Choroid plexus epithelial cell (primary cell): ENCODE measurements around the gene NMNAT1.

Source experiments
- DNase-seq: peaks from one replicate; pipeline ENCODE4 v3.0.0-alpha.2; 2010; ENCODE audit warnings: low read depth
- H3K4me3 ChIP-seq: 2 replicates; pipeline ENCODE4 v1.5.1; 2011; ENCODE audit warnings: low read depth, mild to moderate bottlenecking, control low read depth, low read length, moderate library complexity
- CTCF ChIP-seq: conservative IDR thresholded peaks from 2 replicates; pipeline ENCODE4 v1.5.1; 2011; ENCODE audit warnings: low read depth, mild to moderate bottlenecking, control low read depth, inconsistent platforms, low read length, moderate library complexity

NMNAT1 gene

GRCh38 chr1:9922342-9922741 is 20.9 kb upstream of the NMNAT1 start:
- TF ChIP-seq CTCF = no peak

GRCh38 chr1:9927259-9927658 is 16.0 kb upstream of the NMNAT1 start:
- TF ChIP-seq CTCF = no peak
- DNase-seq = no peak
- H3K4me3 ChIP-seq = no peak overlapping the region

More at GRCh38 chr1:9922342-9922741, 20.9 kb upstream of the NMNAT1 start:
- no peak overlapping the region for H3K4me3 ChIP-seq
- peak; percentile 72 for DNase-seq

- no peak overlapping the region for H3K4me3 ChIP-seq
- peak; percentile 41 for DNase-seq
- no peak for TF ChIP-seq CTCF
Measured at GRCh38 chr1:9929431-9930385, 13.6 kb upstream of the NMNAT1 start.

- TF ChIP-seq CTCF = peak; percentile 59
- H3K4me3 ChIP-seq = peak overlapping the region; percentile 85
- peak; percentile 81 for DNase-seq
Measured at GRCh38 chr1:9942399-9942938, 806 bp upstream of the NMNAT1 start.

- no peak for DNase-seq
- H3K4me3 ChIP-seq = no peak overlapping the region
- TF ChIP-seq CTCF = no peak
Measured at GRCh38 chr1:9946315-9946714, 3.0 kb downstream of the NMNAT1 start.

GRCh38 chr1:9957726-9958125 is 14.5 kb downstream of the NMNAT1 start:
- TF ChIP-seq CTCF = no peak
- DNase-seq = no peak
- H3K4me3 ChIP-seq = no peak overlapping the region
